PC-3 (cell line): ENCODE measurements around the gene ERAP2. TPM values are rescaled to one million over a fixed set of nuclear protein-coding genes. Genes with fewer than 3 reads are reported as not detected.

ENCODE experiments used
- ATAC-seq: fragments of 200-7000 bp; cut with Tn5 transposase; 2 replicates; pipeline ENCODE4 v1.9.1; 2020; ENCODE audit warnings: mild to moderate bottlenecking, moderate library complexity
- BruUV-seq: library from RNA; stranded (reverse); fragments of 400-500 nt; replicated peaks from 2 replicates; lab custom pipeline; 2021; lab: Mats Ljungman, UMichigan
- CTCF ChIA-PET: fragments of 300-600 bp; sonication (Branson Sonifier 250); formaldehyde crosslinking; loops from one replicate; lab custom pipeline; 2022; ENCODE audit warnings: antibody characterized with exemption; lab: Charles Lee
- POLR2A ChIA-PET: fragments of 300-600 bp; sonication (Branson Sonifier 250); formaldehyde crosslinking; loops from one replicate; lab custom pipeline; 2022; ENCODE audit warnings: antibody characterized with exemption; ENCODE audit not compliant: unreplicated experiment; lab: Charles Lee
- DNase-seq: peaks from one replicate; pipeline ENCODE4 v3.0.0-alpha.2; 2015
- H2AFZ ChIP-seq: fragments of 300-600 bp; sonication (generic); 2 replicates; pipeline ENCODE4 v1.6.0; 2016; ENCODE audit warnings: antibody characterized with exemption, low read length
- H3F3A ChIP-seq: fragments of 300-600 bp; sonication (generic); one replicate; pipeline ENCODE4 v1.6.0; 2017; ENCODE audit warnings: antibody characterized with exemption, low read length, control low read depth, mild to moderate bottlenecking; ENCODE audit not compliant: unreplicated experiment
- H3K27ac ChIP-seq: fragments of 300-600 bp; sonication (generic); 2 replicates; pipeline ENCODE4 v1.5.1; 2016; ENCODE audit warnings: mild to moderate bottlenecking, low read length
- H3K27me3 ChIP-seq: fragments of 300-600 bp; sonication (generic); 2 replicates; pipeline ENCODE4 v1.6.1; 2016; ENCODE audit warnings: low read length, mixed read lengths
- H3K36me3 ChIP-seq: fragments of 300-600 bp; sonication (generic); 2 replicates; pipeline ENCODE4 v1.6.1; 2016; ENCODE audit warnings: low read depth, mixed run types, low read length, mixed read lengths
- H3K4me1 ChIP-seq: fragments of 300-600 bp; sonication (generic); 2 replicates; pipeline ENCODE4 v1.5.1; 2016; ENCODE audit warnings: low read length; ENCODE audit not compliant: insufficient read depth
- H3K4me2 ChIP-seq: fragments of 300-600 bp; sonication (generic); 2 replicates; pipeline ENCODE4 v1.6.0; 2016; ENCODE audit warnings: low read length
- H3K4me3 ChIP-seq: fragments of 300-600 bp; sonication (generic); 2 replicates; pipeline ENCODE4 v1.5.1; 2016; ENCODE audit warnings: mild to moderate bottlenecking, low read length, mixed read lengths
- H3K79me2 ChIP-seq: fragments of 300-600 bp; sonication (generic); 2 replicates; pipeline ENCODE4 v1.6.1; 2017; ENCODE audit warnings: low read length, mixed read lengths
- H3K9ac ChIP-seq: fragments of 300-600 bp; sonication (generic); 2 replicates; pipeline ENCODE4 v1.6.0; 2016; ENCODE audit warnings: mild to moderate bottlenecking, low read length
- H3K9me2 ChIP-seq: fragments of 300-600 bp; sonication (generic); replicated peaks from 2 replicates; pipeline ENCODE4 v1.6.1; 2016; ENCODE audit warnings: mixed run types, low read length, mixed read lengths
- H3K9me3 ChIP-seq: fragments of 300-600 bp; sonication (generic); 2 replicates; pipeline ENCODE4 v1.6.1; 2016; ENCODE audit warnings: low read length, mixed read lengths
- H4K20me1 ChIP-seq: fragments of 300-600 bp; sonication (generic); 2 replicates; pipeline ENCODE4 v1.6.1; 2016; ENCODE audit warnings: low read length, mixed read lengths
- CTCF ChIP-seq: fragments of 300-600 bp; sonication (generic); conservative IDR thresholded peaks from 2 replicates; pipeline ENCODE4 v1.5.1; 2017; ENCODE audit warnings: antibody characterized with exemption, low read depth, mild to moderate bottlenecking, low read length
- EZH2 ChIP-seq: fragments of 300-600 bp; sonication (generic); IDR thresholded peaks from one replicate; pipeline ENCODE4 v1.6.1; 2017; ENCODE audit warnings: antibody characterized with exemption, mild to moderate bottlenecking, low read length; ENCODE audit not compliant: unreplicated experiment
- EZH2phosphoT487 ChIP-seq: fragments of 300-600 bp; sonication (generic); IDR thresholded peaks from 2 replicates; pipeline ENCODE4 v1.6.1; 2018; ENCODE audit warnings: mild to moderate bottlenecking, antibody characterized with exemption, low read length, borderline replicate concordance
- intact Hi-C: fragments of 100-400 bp; cut with micrococcal nuclease; formaldehyde crosslinking; loops from 2 replicates; pipeline ENCODE4 v1.9.0; 2023
- total RNA-seq: library from RNA; depleted of rRNA; stranded (reverse); fragments of >200 nt; gene quantifications from 2 replicates; pipeline ENCODE4 v1.2.3, GENCODE V29; 2014

The ERAP2 gene
- total RNA-seq, 1 experiment from 2014 or later: 9.6 TPM

- H3K9me2 ChIP-seq: no peaks in the 10 kb centered on the region
- no peak for TF ChIP-seq CTCF
- TF ChIP-seq EZH2phosphoT487: no peak
- no peak for TF ChIP-seq EZH2
- ATAC-seq (no peak), DNase-seq (peak; percentile 12)
- H3K4me2 ChIP-seq: no peak overlapping the region
- H4K20me1 ChIP-seq: no peaks in the 10 kb centered on the region
- H3K79me2 ChIP-seq: peaks cover 68% of the 10 kb centered on the region
- H3K9ac ChIP-seq: no peak overlapping the region
- intact Hi-C loops: no loop called here
- H2AFZ ChIP-seq: no peak overlapping the region
- H3K27ac ChIP-seq: no peak overlapping the region
- H3K9me3 ChIP-seq: no peaks in the 10 kb centered on the region
- ChIA-PET CTCF (no interaction called here), POLR2A (no interaction called here)
- no peaks in the 10 kb centered on the region for H3F3A ChIP-seq
- H3K4me3 ChIP-seq: no peak overlapping the region
- no peaks in the 10 kb centered on the region for H3K36me3 ChIP-seq
- H3K4me1 ChIP-seq: peaks cover 19% of the 10 kb centered on the region; the same call in 1 of the 2 replicates
- no TSS peak for BruUV-seq
- H3K27me3 ChIP-seq: no peaks in the 10 kb centered on the region
These were observed 66.6 kb downstream of the ERAP2 start for GRCh38 chr5:96942911-96943310.

GRCh38 chr5:96943799-96944198 lies 67.5 kb downstream of the ERAP2 start:
- no peaks in the 10 kb centered on the region for H3K9me3 ChIP-seq
- no peaks in the 10 kb centered on the region for H3K9me2 ChIP-seq
- no peaks in the 10 kb centered on the region for H3F3A ChIP-seq
- POLR2A ChIA-PET: no interaction called here
- no peak overlapping the region for H3K4me2 ChIP-seq
- no peak overlapping the region for H3K9ac ChIP-seq
- no TSS peak for BruUV-seq
- no peaks in the 10 kb centered on the region for H4K20me1 ChIP-seq
- no peak for ATAC-seq
- H3K36me3 ChIP-seq: no peaks in the 10 kb centered on the region
- H3K79me2 ChIP-seq: peaks cover 60% of the 10 kb centered on the region
- H3K27me3 ChIP-seq: no peaks in the 10 kb centered on the region
- CTCF ChIA-PET: no interaction called here
- no peak for DNase-seq
- H3K4me3 ChIP-seq: no peak overlapping the region
- H3K27ac ChIP-seq: no peak overlapping the region
- TF ChIP-seq CTCF (no peak), EZH2 (no peak), EZH2phosphoT487 (no peak)
- H2AFZ ChIP-seq: no peak overlapping the region
- intact Hi-C loops: no loop called here
- peaks cover 10% of the 10 kb centered on the region; the same call in 1 of the 2 replicates for H3K4me1 ChIP-seq

- H3K4me3 ChIP-seq: no peak overlapping the region
- CTCF ChIA-PET: no interaction called here
- no peaks in the 10 kb centered on the region for H3K9me2 ChIP-seq
- H3K27ac ChIP-seq: no peak overlapping the region
- H3K9ac ChIP-seq: no peak overlapping the region
- DNase-seq (no peak), ATAC-seq (no peak)
- peaks cover 50% of the 10 kb centered on the region for H3K79me2 ChIP-seq
- H3K27me3 ChIP-seq: no peaks in the 10 kb centered on the region
- intact Hi-C loops: no loop called here
- no TSS peak for BruUV-seq
- no peaks in the 10 kb centered on the region for H4K20me1 ChIP-seq
- H3K9me3 ChIP-seq: no peaks in the 10 kb centered on the region
- H3K4me1 ChIP-seq: peaks cover 4% of the 10 kb centered on the region; the same call in 1 of the 2 replicates
- H3K4me2 ChIP-seq: no peak overlapping the region
- H3F3A ChIP-seq: no peaks in the 10 kb centered on the region
- TF ChIP-seq EZH2phosphoT487 (no peak), EZH2 (no peak), CTCF (no peak)
- POLR2A ChIA-PET: no interaction called here
- no peak overlapping the region for H2AFZ ChIP-seq
- H3K36me3 ChIP-seq: no peaks in the 10 kb centered on the region
These were observed 69.0 kb downstream of the ERAP2 start for GRCh38 chr5:96945144-96945897.
